Smooth muscle cell (in vitro differentiated cells): ENCODE measurements around the gene CDC42EP3. TPM values are rescaled to one million over a fixed set of nuclear protein-coding genes. Genes with fewer than 3 reads are reported as not detected.

Experiments used
- DNase-seq: peaks from one replicate; lab custom pipeline; 2025; ENCODE audit not compliant: unreplicated experiment; lab: John Stamatoyannopoulos, UW
- H2AFZ ChIP-seq: fragments of 200-600 bp; sonication (generic); 2 replicates; pipeline ENCODE4 v1.6.0; 2016; ENCODE audit warnings: antibody characterized with exemption, low read depth, mild to moderate bottlenecking
- H3F3A ChIP-seq: fragments of 200-600 bp; sonication (generic); 2 replicates; pipeline ENCODE4 v1.6.0; 2017; ENCODE audit warnings: antibody characterized with exemption, low read depth
- H3K27ac ChIP-seq: fragments of 200-600 bp; sonication (generic); 2 replicates; pipeline ENCODE4 v1.5.1; 2016; ENCODE audit warnings: low read depth, mild to moderate bottlenecking
- H3K27me3 ChIP-seq: fragments of 200-600 bp; sonication (generic); 2 replicates; pipeline ENCODE4 v1.6.1; 2016; ENCODE audit warnings: low read depth, mild to moderate bottlenecking
- H3K36me3 ChIP-seq: fragments of 200-600 bp; sonication (generic); 2 replicates; pipeline ENCODE4 v1.5.1; 2016; ENCODE audit warnings: low read depth
- H3K4me1 ChIP-seq: fragments of 200-600 bp; sonication (generic); 2 replicates; pipeline ENCODE4 v1.5.1; 2016; ENCODE audit warnings: low read depth
- H3K4me2 ChIP-seq: fragments of 200-600 bp; sonication (generic); 2 replicates; pipeline ENCODE4 v1.6.0; 2016; ENCODE audit warnings: mild to moderate bottlenecking
- H3K4me3 ChIP-seq: fragments of 200-600 bp; sonication (generic); 2 replicates; pipeline ENCODE4 v1.5.1; 2016; ENCODE audit warnings: mild to moderate bottlenecking
- H3K79me2 ChIP-seq: fragments of 200-600 bp; sonication (generic); 2 replicates; pipeline ENCODE4 v1.6.0; 2016; ENCODE audit warnings: low read depth, mild to moderate bottlenecking
- H3K9ac ChIP-seq: fragments of 200-600 bp; sonication (generic); 2 replicates; pipeline ENCODE4 v1.6.0; 2016; ENCODE audit warnings: low read depth
- H3K9me3 ChIP-seq: fragments of 200-600 bp; sonication (generic); replicated peaks from 2 replicates; pipeline ENCODE4 v1.5.1; 2016; ENCODE audit warnings: low read depth
- H4K20me1 ChIP-seq: fragments of 200-600 bp; sonication (generic); 2 replicates; pipeline ENCODE4 v1.6.0; 2016; ENCODE audit warnings: low read depth
- WGBS: methylation state at CpG from one replicate; pipeline ENCODE4 v1.1.7; 2016; ENCODE audit warnings: low lambda C conversion rate; 5-methylcytosine and 5-hydroxymethylcytosine counted together
- polyA plus RNA-seq: library from polyadenylated mRNA; unstranded; fragments of >200 nt; fragmentation: Nextera tagmentation; extraction: Ambion mirVana; gene quantifications from 2 replicates; pipeline ENCODE4 v1.2.1, GENCODE V29; 2016
- total RNA-seq: library from RNA; depleted of rRNA; stranded (reverse); fragments of >200 nt; gene quantifications from 2 replicates; pipeline ENCODE4 v1.2.3, GENCODE V29; 2014
- TF ChIP-seq, protein P1 (sequence below): fragments of 200-600 bp; sonication (generic); IDR thresholded peaks from 2 replicates; pipeline ENCODE4 v1.5.1; 2017; ENCODE audit warnings: borderline replicate concordance, mild to moderate bottlenecking, antibody characterized with exemption; ENCODE audit not compliant: insufficient read depth, poor library complexity, severe bottlenecking

The CDC42EP3 gene
- total and polyA plus RNA-seq, 2 experiments from 2014 or later: 40.0 to 51.1 TPM

DNA sequence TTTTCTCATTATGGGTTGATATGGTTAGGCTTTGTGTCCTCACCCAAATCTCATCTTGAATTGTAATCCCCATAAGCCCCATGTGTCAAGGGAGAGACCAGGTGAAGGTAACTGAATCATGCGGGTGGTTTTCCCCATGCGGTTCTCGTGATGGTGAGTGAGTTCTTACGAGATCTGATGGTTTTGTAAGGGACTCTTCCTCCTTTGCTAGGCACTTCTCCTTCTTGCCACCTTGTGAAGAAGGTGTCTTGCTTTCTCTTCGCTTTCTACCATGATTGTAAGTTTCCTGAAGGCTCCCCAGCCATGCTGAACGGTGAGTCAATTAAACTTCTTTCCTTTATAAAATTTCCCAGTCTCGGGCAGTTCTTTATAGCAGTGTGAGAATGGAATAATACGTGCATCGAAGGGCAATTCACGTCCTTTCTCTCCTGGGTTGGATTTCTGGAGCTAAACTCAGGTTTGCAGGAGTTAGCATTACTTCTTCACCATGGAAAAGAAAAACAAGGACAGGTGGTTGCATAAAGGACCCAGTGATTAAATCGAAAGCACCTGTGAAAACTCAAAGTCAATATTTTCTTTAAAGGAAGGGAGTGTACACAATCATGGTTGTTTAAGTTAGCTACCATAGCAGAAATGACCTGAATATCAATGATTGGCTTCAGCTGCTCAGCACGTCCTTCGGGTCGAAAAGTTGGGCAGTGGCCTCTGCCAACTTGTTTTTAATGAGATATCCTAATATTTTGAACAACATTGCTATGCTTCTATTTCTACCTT is 54.1 kb downstream of the CDC42EP3 start:
- H3K4me3 ChIP-seq: no peak overlapping the region
- H3K9ac ChIP-seq: no peak overlapping the region
- TF ChIP-seq, protein P1, sequence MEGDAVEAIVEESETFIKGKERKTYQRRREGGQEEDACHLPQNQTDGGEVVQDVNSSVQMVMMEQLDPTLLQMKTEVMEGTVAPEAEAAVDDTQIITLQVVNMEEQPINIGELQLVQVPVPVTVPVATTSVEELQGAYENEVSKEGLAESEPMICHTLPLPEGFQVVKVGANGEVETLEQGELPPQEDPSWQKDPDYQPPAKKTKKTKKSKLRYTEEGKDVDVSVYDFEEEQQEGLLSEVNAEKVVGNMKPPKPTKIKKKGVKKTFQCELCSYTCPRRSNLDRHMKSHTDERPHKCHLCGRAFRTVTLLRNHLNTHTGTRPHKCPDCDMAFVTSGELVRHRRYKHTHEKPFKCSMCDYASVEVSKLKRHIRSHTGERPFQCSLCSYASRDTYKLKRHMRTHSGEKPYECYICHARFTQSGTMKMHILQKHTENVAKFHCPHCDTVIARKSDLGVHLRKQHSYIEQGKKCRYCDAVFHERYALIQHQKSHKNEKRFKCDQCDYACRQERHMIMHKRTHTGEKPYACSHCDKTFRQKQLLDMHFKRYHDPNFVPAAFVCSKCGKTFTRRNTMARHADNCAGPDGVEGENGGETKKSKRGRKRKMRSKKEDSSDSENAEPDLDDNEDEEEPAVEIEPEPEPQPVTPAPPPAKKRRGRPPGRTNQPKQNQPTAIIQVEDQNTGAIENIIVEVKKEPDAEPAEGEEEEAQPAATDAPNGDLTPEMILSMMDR: no peak
- no peaks in the 10 kb centered on the region for H3K36me3 ChIP-seq
- H3K27ac ChIP-seq: peak overlapping the region; percentile 79
- H3K9me3 ChIP-seq: no peaks in the 10 kb centered on the region
- no peaks in the 10 kb centered on the region for H3K27me3 ChIP-seq
- no peak for DNase-seq
- H3K4me1 ChIP-seq: no peaks in the 10 kb centered on the region
- no peak overlapping the region for H2AFZ ChIP-seq
- no peaks in the 10 kb centered on the region for H3F3A ChIP-seq
- no peaks in the 10 kb centered on the region for H3K79me2 ChIP-seq
- WGBS: 93% methylated on average over 14 of the region's 14 CpGs
- H4K20me1 ChIP-seq: no peaks in the 10 kb centered on the region
- H3K4me2 ChIP-seq: no peak overlapping the region

DNA sequence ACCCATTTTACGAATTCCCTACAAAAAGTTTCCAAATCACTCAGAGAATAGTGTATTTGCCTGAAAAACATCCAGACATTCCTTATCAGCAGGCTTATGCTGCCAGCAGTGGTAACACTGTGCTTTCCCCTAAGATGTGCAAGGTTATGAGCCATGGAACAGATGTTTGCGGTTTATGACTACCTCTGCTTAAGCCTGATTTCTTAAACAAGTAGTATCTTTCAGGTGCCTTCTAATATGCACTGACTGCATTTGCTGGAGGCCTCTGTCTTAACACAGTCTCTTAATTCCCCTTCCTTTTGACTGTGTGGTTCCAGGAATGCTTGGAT is 54.8 kb downstream of the CDC42EP3 start:
- Histone ChIP-seq H3K9ac (peak overlapping the region; percentile 55), H3F3A (peaks cover 3% of the 10 kb centered on the region), H2AFZ (no peak overlapping the region), H3K4me1 (no peaks in the 10 kb centered on the region), H4K20me1 (no peaks in the 10 kb centered on the region), H3K27me3 (no peaks in the 10 kb centered on the region), H3K9me3 (no peaks in the 10 kb centered on the region), H3K36me3 (no peaks in the 10 kb centered on the region), H3K4me3 (no peak overlapping the region), H3K27ac (peak overlapping the region; percentile 79), H3K4me2 (peak overlapping the region; percentile 14), H3K79me2 (no peaks in the 10 kb centered on the region)
- TF ChIP-seq, protein P1: no peak
- WGBS: 26% methylated on average over 2 of the region's 2 CpGs
- DNase-seq: no peak

DNA sequence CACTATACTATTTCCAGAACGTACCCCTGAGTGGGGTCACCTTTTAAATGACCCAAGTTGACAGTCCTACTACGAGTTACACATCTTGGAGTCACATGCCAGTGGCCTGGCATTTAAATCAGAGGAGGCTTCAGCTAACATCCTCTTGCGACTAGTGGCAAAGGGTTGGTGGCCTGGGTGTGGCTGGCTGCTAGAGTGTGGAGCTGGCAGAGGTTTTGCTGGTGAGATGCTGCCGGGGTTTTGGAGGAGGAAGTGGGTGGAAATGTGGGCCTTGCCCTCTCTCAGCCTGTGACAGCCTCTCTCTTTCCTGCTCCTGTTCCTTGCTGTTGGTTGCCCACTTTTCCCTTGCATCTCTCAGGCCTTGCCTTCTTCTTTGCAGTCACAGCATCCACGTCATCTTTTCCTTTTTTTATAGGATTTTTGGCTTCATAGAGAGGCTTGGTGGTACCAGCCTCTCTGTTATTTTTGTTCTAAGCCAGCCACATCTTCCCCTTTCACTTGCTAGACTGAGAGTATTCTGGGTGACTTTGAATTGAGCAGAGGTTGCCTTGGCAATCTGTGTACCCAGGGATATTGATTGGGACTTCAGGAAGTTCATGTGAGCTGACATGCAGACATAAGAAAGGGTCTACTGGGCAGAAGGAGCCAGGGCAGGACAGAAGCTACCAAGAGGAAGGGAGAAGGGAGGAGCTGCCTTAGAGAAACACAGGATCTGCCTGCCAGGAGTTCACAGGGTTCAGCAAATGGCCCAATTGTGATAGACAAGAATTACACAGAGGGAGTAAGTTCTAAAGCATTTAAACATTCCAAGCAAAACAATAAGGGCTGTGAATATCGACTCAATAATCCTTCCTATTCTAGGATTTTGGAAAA is 55.4 kb downstream of the CDC42EP3 start:
- no peak for DNase-seq
- no peaks in the 10 kb centered on the region for H3K79me2 ChIP-seq
- H3K27ac ChIP-seq: peak overlapping the region; percentile 79
- no peaks in the 10 kb centered on the region for H3K36me3 ChIP-seq
- H3F3A ChIP-seq: peaks cover 3% of the 10 kb centered on the region
- H3K4me2 ChIP-seq: peak overlapping the region; percentile 14
- H4K20me1 ChIP-seq: no peaks in the 10 kb centered on the region
- 81% methylated on average over 6 of the region's 6 CpGs for WGBS
- peak overlapping the region; percentile 55 for H3K9ac ChIP-seq
- no peak overlapping the region for H3K4me3 ChIP-seq
- no peak overlapping the region for H2AFZ ChIP-seq
- H3K27me3 ChIP-seq: no peaks in the 10 kb centered on the region
- no peaks in the 10 kb centered on the region for H3K9me3 ChIP-seq
- H3K4me1 ChIP-seq: no peaks in the 10 kb centered on the region
- TF ChIP-seq, protein P1: no peak
